Psoas muscle (tissue), 8 donors: ENCODE data around the gene NRP1. TPM values are rescaled to one million over a fixed set of nuclear protein-coding genes. Genes with fewer than 3 reads are reported as not detected.
A peak's percentile ranks its signal among the peaks of the same experiment; 100 is the strongest.

ENCODE experiments used
- ATAC-seq, 4 donors: fragments of 200-7000 bp; cut with Tn5 transposase; one replicate each; pipeline ENCODE4 v1.9.1; 2020; ENCODE audit warnings: moderate library complexity in 3 of 4, mild to moderate bottlenecking in 2 of 4
- DNase-seq, 2 donors: peaks; one replicate each; pipeline ENCODE4 v3.0.0-alpha.2; 2020
- H3K27ac ChIP-seq: fragments of 200-600 bp; one replicate; pipeline ENCODE4 v1.8.0; 2022
- H3K27me3 ChIP-seq, 3 donors: fragments of 200-600 bp in 1 of 3; one replicate each; pipeline versions ENCODE4 v1.6.1 to v1.8.0; 2013 to 2022; ENCODE audit warnings: low read length in 2 of 3, mild to moderate bottlenecking in 2 of 3, moderate library complexity in 1 of 3; ENCODE audit not compliant: insufficient read depth in 3 of 3
- H3K36me3 ChIP-seq, 2 donors: fragments of 200-600 bp in 1 of 2; one replicate each; pipeline versions ENCODE4 v1.6.1 to v1.8.0; 2013 to 2022; ENCODE audit warnings: low read depth in 1 of 2, mild to moderate bottlenecking in 1 of 2, moderate library complexity in 1 of 2; ENCODE audit not compliant: insufficient read depth in 1 of 2
- H3K4me1 ChIP-seq: fragments of 200-600 bp; one replicate; pipeline ENCODE4 v1.8.0; 2022
- H3K4me3 ChIP-seq: fragments of 200-600 bp; one replicate; pipeline ENCODE4 v1.8.0; 2022; ENCODE audit warnings: mild to moderate bottlenecking
- H3K9me3 ChIP-seq: fragments of 200-600 bp; one replicate; pipeline ENCODE4 v1.8.0; 2022
- WGBS, 3 donors: extraction: QIAGEN DNeasy Blood & Tissue Kit; methylation state at CpG; one replicate each; pipeline versions ENCODE4 v1.1.6 to v1.1.7; 2013; 5-methylcytosine and 5-hydroxymethylcytosine counted together
- intact Hi-C, 2 donors: fragments of 100-400 bp; cut with DNase I; formaldehyde crosslinking; loops; one replicate each; pipeline versions ENCODE4 v1.11.0 to v1.14.2; 2022
- polyA plus RNA-seq, 3 donors: library from polyadenylated mRNA; stranded (reverse); fragments of 200-250 nt; gene quantifications; one replicate each; pipeline ENCODE4 v1.2.3, GENCODE V29; 2013
- total RNA-seq, 4 donors: library from RNA; stranded (reverse); fragmentation: NEBNext Ultra II Directional in 2 of 4; extraction: Animal tissue kit (Norgen Biotek cat#: 25700) in 2 of 4; gene quantifications; one replicate each; pipeline versions ENCODE4 v1.2.1 to v1.2.4, GENCODE V29; 2021 to 2023
- TF ChIP-seq, protein P1 (sequence below): fragments of 200-600 bp; IDR thresholded peaks from one replicate; pipeline ENCODE4 v1.8.0; 2022; ENCODE audit warnings: antibody characterized with exemption
- donor health status: healthy with polysubstance abuse.
- donor health status: DM: no; HTN: no; CAD: no; lungs with moderate emphysema.
- donor health status: Bipolar disorder and iron deficiency.
- donor health status: healthy.
- donor health status: DM: yes; HTN: yes; CAD: no.
- donor health status: DM: no; HTN: no; CAD: no.
- donor health status: DM: no; HTN: no; CAD: no.
- donor health status: DM: yes; HTN: yes; CAD: no.

The NRP1 gene
- total and polyA plus RNA-seq, 7 donors, result 10.9 to 54.8 (median 31.2) TPM

DNA sequence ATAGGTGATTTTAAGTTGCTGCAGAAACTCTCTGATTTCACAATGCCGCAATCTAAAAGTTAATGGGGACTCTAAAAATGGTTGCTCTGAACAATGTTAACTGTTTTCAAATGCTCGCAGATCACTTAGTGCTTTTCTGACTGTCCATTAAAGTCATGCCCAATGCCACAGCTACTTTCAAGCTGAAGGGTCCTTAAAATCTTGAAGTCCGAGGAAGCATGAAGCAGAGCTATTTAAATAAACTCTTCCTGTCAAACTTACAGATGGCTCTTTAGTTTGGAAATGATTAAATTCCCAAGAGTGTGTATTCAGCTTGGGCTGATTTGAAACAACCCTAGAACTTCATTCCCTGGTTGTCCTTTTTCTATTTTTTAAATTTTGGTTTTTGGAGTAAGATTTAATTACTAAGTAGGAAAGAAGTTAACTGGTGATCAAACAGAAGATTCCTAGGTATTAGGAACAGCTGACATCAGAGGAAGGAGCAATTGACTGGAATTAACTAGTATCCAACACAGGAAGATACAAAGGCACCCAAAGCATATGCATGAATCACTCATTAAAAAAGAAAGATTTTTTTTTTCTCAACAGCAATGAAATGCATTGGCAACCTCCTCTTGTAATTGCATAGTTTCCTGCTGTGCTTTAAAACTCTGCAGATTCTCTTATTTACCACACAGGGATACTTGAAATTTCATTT is 105.1 kb downstream of the NRP1 start:
- peak overlapping the region; percentile 24 for H3K27ac ChIP-seq
- 76 to 79% (median 77%) methylated on average over 3 of the region's 3 CpGs for WGBS, 3 donors
- intact Hi-C loops, result no loop called here
- peaks cover 4% of the 10 kb centered on the region for H3K4me1 ChIP-seq
- H3K4me3 ChIP-seq, result no peak overlapping the region
- no peak for DNase-seq
- H3K36me3 ChIP-seq, result peaks cover 3 to 39% of the 10 kb centered on the region in 2 donors
- H3K9me3 ChIP-seq, result no peaks in the 10 kb centered on the region
- TF ChIP-seq, protein P1, sequence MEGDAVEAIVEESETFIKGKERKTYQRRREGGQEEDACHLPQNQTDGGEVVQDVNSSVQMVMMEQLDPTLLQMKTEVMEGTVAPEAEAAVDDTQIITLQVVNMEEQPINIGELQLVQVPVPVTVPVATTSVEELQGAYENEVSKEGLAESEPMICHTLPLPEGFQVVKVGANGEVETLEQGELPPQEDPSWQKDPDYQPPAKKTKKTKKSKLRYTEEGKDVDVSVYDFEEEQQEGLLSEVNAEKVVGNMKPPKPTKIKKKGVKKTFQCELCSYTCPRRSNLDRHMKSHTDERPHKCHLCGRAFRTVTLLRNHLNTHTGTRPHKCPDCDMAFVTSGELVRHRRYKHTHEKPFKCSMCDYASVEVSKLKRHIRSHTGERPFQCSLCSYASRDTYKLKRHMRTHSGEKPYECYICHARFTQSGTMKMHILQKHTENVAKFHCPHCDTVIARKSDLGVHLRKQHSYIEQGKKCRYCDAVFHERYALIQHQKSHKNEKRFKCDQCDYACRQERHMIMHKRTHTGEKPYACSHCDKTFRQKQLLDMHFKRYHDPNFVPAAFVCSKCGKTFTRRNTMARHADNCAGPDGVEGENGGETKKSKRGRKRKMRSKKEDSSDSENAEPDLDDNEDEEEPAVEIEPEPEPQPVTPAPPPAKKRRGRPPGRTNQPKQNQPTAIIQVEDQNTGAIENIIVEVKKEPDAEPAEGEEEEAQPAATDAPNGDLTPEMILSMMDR, result no peak
- H3K27me3 ChIP-seq, result no peaks in the 10 kb centered on the region
- no peak for ATAC-seq

DNA sequence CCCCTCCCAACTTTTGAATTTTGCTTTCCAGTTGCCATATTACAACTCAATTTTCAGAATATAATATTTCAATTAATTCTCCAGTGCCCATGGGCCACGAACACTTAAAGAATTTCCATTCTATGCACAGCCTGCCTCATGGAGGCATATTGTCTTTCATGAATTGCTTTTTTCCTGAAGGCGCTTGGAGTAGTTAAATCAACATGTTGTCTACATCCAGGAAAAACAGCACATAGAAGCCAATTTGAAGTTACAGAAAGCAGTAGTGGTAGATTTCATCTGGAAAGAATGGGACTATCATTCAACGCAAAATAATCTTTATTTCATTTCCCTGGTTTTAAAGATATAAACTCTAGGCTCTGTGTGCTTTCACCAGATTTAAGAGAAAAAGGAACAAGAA is 106.0 kb downstream of the NRP1 start:
- intact Hi-C loops, result no loop called here
- Histone ChIP-seq H3K9me3 (no peaks in the 10 kb centered on the region), H3K27me3 (no peaks in the 10 kb centered on the region), H3K4me3 (no peak overlapping the region), H3K36me3 (peaks cover 3 to 49% of the 10 kb centered on the region in 2 donors), H3K27ac (no peak overlapping the region), H3K4me1 (peaks cover 4% of the 10 kb centered on the region)
- DNase-seq (no peak), ATAC-seq (no peak)
- TF ChIP-seq, protein P1, result no peak
- 80 to 87% (median 83%) methylated on average over 3 of the region's 3 CpGs for WGBS, 3 donors

DNA sequence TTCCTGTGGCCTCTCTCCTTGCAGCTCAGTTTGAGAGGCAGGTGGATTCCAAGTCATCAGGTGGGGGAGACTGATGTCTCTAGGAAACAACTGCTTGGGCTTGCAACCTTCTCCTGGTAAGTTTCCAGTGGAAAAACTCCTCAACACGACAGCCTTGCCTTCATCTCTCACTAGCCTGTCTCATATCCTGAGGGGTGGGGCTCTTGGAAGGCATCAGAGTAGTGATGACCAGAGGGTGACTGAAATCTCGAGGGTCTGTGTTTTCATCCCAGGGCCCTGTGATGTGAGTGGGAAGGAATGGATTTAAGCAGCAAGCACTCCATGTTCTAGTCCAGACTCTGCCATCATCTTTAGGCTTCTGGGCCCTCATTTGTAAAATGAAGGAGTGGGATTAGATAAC is 107.0 kb downstream of the NRP1 start:
- DNase-seq, result no peak
- H3K4me3 ChIP-seq, result no peak overlapping the region
- H3K9me3 ChIP-seq, result no peaks in the 10 kb centered on the region
- no peaks in the 10 kb centered on the region for H3K27me3 ChIP-seq
- peaks cover 4% of the 10 kb centered on the region for H3K4me1 ChIP-seq
- intact Hi-C loops, result no loop called here
- TF ChIP-seq, protein P1, result no peak
- no peak for ATAC-seq
- peaks cover 8 to 58% of the 10 kb centered on the region in 2 donors for H3K36me3 ChIP-seq
- H3K27ac ChIP-seq, result peak overlapping the region; percentile 24
- WGBS, 3 donors, result 35 to 40% (median 38%) methylated on average over 2 of the region's 2 CpGs

DNA sequence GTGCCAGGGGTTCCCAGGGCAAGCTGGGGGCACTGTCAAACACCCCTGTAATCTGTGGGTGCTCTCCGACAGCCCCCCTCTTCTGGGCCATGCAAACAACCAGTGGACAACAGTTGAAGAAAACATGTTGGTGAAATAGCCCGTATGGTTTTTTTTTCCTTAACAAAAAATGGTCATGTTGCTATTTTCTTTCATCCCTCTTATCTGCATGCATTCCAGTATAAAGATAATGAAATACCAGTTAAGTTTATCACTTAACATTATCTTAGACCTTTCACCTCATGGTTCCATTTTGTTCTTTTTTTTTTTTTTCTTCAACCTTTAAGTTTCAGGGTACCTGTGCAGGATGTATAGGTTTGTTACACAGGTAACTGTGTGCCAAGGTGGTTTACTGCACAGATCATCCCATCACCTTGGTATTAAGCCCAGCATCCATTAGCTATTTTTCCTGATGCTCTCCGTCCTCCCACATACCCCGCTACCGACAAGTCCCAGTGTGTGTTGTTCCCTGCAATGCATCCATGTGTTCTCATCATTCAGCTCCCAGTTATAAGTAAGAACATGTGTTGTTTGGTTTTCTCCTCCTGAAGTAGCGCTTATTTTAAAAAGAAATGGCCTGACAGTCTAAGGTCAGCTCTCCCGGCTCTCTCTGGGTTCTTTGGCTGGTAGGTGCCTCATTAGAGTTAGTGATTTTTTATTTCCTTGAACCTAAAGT is 110.1 kb downstream of the NRP1 start:
- DNase-seq, result no peak
- no peaks in the 10 kb centered on the region for H3K9me3 ChIP-seq
- ATAC-seq, result no peak
- 85 to 88% (median 87%) methylated on average over 7 of the region's 7 CpGs for WGBS, 3 donors
- H3K27ac ChIP-seq, result no peak overlapping the region
- H3K27me3 ChIP-seq, result no peaks in the 10 kb centered on the region
- H3K4me3 ChIP-seq, result no peak overlapping the region
- peaks cover 4% of the 10 kb centered on the region for H3K4me1 ChIP-seq
- intact Hi-C loops, result no loop called here
- TF ChIP-seq, protein P1, result no peak
- H3K36me3 ChIP-seq, result peaks cover 8 to 83% of the 10 kb centered on the region in 2 donors
